HepG2 (cell line): ENCODE data around the gene NSUN2. TPM values are rescaled to one million over a fixed set of nuclear protein-coding genes. Genes with fewer than 3 reads are reported as not detected.

Experiments used
- FOXA1 ChIP-seq, 2 experiments: fragments of 450-650 bp in 1 of 2; sonication (generic) in 1 of 2; formaldehyde crosslinking in 1 of 2; IDR thresholded peaks; 2 replicates each; pipeline versions ENCODE4 v1.4.0 to v1.6.1; 2016 to 2020; ENCODE audit warnings: missing genetic modification reagents in 1 of 2
- MIER3 ChIP-seq: IDR thresholded peaks from 2 replicates; pipeline ENCODE4 v1.6.1; 2016; ENCODE audit warnings: missing compliant biosample characterization, borderline replicate concordance
- NFE2 ChIP-seq: sonication (generic); formaldehyde crosslinking; IDR thresholded peaks from 2 replicates; pipeline ENCODE4 v1.4.0; 2020; ENCODE audit warnings: missing genetic modification reagents
- STAG1 ChIP-seq: sonication (generic); formaldehyde crosslinking; IDR thresholded peaks from 2 replicates; pipeline ENCODE4 v1.4.0; 2020; ENCODE audit warnings: missing genetic modification reagents
- ZNF891 ChIP-seq: sonication (generic); formaldehyde crosslinking; IDR thresholded peaks from 2 replicates; pipeline ENCODE4 v1.5.0; 2020; ENCODE audit warnings: mild to moderate bottlenecking, missing genetic modification reagents
- polyA plus RNA-seq, 8 experiments: library from polyadenylated mRNA; depleted of rRNA in 3 of 8; stranded (reverse) in 7 of 8; unstranded in 1 of 8; fragments of >200 nt; fragmentation: Illumina TruSeq in 4 of 8; extraction: Trizol in 4 of 8; gene quantifications; 2 replicates each; pipeline versions ENCODE4 v1.2.1 to v1.2.3, GENCODE V29; 2011 to 2016; ENCODE audit warnings: low read depth in 4 of 8, missing spikeins in 1 of 8, mixed read lengths in 1 of 8; ENCODE audit not compliant: insufficient read depth in 1 of 8
- total RNA-seq, 5 experiments: library from RNA; depleted of rRNA; stranded (reverse); fragments of >200 nt; fragmentation: Illumina TruSeq; extraction: Trizol; gene quantifications; 2 replicates each; pipeline ENCODE4 v1.2.3, GENCODE V29; 2016; ENCODE audit warnings: low read depth in 1 of 5
- TF ChIP-seq, protein P1 (sequence below): sonication (generic); formaldehyde crosslinking; IDR thresholded peaks from 2 replicates; pipeline ENCODE4 v1.5.0; 2020; ENCODE audit warnings: mild to moderate bottlenecking, missing genetic modification reagents, borderline replicate concordance
- TF ChIP-seq, protein P2 (sequence below): sonication (generic); formaldehyde crosslinking; IDR thresholded peaks from 2 replicates; pipeline ENCODE4 v1.4.0; 2020; ENCODE audit warnings: mild to moderate bottlenecking, missing genetic modification reagents, borderline replicate concordance
- TF ChIP-seq, protein P3 (sequence below): sonication (generic); formaldehyde crosslinking; IDR thresholded peaks from 2 replicates; pipeline ENCODE4 v1.5.1; 2020; ENCODE audit warnings: mild to moderate bottlenecking, missing genetic modification reagents, borderline replicate concordance

The NSUN2 gene
- total and polyA plus RNA-seq, 2 of the 13 experiments (the other 11 are each of a cell fraction or from before 2014, with no cell fraction given) = 51.7 to 69.1 TPM

DNA sequence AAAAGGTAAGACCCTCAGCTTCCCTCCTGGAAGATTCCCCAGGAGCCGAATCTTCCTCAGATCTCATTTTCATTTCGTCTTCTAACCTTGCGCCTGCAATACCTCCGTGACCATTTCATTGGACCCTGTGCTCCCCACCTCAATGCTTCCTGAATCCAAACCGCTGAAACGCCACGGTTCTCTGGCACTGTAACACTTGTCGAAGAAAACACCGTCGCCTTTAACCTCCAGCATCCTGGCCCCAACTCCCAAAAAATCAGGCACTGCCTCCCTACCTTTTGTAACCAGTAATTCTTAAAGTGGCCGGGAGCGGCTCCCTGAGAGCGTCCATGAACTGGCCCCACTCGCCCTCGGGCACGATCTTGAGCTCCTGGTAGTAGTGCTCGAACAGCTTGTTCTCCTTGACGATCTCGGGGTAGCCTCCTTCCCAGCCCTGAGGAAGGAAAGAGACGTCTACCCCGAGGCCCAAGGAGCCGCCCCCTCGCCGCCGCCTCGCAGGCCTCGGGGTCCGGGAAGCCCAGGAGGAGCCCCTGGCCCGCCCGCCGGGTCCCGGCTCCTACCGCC lies 438 bp downstream of the NSUN2 start (continued):
- TF ChIP-seq, protein P1, sequence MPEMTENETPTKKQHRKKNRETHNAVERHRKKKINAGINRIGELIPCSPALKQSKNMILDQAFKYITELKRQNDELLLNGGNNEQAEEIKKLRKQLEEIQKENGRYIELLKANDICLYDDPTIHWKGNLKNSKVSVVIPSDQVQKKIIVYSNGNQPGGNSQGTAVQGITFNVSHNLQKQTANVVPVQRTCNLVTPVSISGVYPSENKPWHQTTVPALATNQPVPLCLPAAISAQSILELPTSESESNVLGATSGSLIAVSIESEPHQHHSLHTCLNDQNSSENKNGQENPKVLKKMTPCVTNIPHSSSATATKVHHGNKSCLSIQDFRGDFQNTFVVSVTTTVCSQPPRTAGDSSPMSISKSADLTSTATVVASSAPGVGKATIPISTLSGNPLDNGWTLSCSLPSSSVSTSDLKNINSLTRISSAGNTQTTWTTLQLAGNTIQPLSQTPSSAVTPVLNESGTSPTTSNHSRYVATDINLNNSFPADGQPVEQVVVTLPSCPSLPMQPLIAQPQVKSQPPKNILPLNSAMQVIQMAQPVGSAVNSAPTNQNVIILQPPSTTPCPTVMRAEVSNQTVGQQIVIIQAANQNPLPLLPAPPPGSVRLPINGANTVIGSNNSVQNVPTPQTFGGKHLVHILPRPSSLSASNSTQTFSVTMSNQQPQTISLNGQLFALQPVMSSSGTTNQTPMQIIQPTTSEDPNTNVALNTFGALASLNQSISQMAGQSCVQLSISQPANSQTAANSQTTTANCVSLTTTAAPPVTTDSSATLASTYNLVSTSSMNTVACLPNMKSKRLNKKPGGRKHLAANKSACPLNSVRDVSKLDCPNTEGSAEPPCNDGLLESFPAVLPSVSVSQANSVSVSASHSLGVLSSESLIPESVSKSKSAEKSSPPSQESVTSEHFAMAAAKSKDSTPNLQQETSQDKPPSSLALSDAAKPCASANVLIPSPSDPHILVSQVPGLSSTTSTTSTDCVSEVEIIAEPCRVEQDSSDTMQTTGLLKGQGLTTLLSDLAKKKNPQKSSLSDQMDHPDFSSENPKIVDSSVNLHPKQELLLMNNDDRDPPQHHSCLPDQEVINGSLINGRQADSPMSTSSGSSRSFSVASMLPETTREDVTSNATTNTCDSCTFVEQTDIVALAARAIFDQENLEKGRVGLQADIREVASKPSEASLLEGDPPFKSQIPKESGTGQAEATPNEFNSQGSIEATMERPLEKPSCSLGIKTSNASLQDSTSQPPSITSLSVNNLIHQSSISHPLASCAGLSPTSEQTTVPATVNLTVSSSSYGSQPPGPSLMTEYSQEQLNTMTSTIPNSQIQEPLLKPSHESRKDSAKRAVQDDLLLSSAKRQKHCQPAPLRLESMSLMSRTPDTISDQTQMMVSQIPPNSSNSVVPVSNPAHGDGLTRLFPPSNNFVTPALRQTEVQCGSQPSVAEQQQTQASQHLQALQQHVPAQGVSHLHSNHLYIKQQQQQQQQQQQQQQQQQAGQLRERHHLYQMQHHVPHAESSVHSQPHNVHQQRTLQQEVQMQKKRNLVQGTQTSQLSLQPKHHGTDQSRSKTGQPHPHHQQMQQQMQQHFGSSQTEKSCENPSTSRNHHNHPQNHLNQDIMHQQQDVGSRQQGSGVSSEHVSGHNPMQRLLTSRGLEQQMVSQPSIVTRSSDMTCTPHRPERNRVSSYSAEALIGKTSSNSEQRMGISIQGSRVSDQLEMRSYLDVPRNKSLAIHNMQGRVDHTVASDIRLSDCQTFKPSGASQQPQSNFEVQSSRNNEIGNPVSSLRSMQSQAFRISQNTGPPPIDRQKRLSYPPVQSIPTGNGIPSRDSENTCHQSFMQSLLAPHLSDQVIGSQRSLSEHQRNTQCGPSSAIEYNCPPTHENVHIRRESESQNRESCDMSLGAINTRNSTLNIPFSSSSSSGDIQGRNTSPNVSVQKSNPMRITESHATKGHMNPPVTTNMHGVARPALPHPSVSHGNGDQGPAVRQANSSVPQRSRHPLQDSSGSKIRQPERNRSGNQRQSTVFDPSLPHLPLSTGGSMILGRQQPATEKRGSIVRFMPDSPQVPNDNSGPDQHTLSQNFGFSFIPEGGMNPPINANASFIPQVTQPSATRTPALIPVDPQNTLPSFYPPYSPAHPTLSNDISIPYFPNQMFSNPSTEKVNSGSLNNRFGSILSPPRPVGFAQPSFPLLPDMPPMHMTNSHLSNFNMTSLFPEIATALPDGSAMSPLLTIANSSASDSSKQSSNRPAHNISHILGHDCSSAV (CRISPR knock-in tag) = no peak
- no peak for TF ChIP-seq NFE2
- TF ChIP-seq, protein P2, sequence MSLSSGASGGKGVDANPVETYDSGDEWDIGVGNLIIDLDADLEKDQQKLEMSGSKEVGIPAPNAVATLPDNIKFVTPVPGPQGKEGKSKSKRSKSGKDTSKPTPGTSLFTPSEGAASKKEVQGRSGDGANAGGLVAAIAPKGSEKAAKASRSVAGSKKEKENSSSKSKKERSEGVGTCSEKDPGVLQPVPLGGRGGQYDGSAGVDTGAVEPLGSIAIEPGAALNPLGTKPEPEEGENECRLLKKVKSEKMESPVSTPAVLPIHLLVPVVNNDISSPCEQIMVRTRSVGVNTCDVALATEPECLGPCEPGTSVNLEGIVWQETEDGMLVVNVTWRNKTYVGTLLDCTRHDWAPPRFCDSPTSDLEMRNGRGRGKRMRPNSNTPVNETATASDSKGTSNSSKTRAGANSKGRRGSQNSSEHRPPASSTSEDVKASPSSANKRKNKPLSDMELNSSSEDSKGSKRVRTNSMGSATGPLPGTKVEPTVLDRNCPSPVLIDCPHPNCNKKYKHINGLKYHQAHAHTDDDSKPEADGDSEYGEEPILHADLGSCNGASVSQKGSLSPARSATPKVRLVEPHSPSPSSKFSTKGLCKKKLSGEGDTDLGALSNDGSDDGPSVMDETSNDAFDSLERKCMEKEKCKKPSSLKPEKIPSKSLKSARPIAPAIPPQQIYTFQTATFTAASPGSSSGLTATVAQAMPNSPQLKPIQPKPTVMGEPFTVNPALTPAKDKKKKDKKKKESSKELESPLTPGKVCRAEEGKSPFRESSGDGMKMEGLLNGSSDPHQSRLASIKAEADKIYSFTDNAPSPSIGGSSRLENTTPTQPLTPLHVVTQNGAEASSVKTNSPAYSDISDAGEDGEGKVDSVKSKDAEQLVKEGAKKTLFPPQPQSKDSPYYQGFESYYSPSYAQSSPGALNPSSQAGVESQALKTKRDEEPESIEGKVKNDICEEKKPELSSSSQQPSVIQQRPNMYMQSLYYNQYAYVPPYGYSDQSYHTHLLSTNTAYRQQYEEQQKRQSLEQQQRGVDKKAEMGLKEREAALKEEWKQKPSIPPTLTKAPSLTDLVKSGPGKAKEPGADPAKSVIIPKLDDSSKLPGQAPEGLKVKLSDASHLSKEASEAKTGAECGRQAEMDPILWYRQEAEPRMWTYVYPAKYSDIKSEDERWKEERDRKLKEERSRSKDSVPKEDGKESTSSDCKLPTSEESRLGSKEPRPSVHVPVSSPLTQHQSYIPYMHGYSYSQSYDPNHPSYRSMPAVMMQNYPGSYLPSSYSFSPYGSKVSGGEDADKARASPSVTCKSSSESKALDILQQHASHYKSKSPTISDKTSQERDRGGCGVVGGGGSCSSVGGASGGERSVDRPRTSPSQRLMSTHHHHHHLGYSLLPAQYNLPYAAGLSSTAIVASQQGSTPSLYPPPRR (CRISPR knock-in tag) = 0 out of 2 replicates have a peak, but pooled peaks have one; percentile 15
- 0 out of 2 replicates have a peak, but pooled peaks have one; percentile 6 for TF ChIP-seq STAG1 (CRISPR knock-in tag)
- TF ChIP-seq, protein P3, sequence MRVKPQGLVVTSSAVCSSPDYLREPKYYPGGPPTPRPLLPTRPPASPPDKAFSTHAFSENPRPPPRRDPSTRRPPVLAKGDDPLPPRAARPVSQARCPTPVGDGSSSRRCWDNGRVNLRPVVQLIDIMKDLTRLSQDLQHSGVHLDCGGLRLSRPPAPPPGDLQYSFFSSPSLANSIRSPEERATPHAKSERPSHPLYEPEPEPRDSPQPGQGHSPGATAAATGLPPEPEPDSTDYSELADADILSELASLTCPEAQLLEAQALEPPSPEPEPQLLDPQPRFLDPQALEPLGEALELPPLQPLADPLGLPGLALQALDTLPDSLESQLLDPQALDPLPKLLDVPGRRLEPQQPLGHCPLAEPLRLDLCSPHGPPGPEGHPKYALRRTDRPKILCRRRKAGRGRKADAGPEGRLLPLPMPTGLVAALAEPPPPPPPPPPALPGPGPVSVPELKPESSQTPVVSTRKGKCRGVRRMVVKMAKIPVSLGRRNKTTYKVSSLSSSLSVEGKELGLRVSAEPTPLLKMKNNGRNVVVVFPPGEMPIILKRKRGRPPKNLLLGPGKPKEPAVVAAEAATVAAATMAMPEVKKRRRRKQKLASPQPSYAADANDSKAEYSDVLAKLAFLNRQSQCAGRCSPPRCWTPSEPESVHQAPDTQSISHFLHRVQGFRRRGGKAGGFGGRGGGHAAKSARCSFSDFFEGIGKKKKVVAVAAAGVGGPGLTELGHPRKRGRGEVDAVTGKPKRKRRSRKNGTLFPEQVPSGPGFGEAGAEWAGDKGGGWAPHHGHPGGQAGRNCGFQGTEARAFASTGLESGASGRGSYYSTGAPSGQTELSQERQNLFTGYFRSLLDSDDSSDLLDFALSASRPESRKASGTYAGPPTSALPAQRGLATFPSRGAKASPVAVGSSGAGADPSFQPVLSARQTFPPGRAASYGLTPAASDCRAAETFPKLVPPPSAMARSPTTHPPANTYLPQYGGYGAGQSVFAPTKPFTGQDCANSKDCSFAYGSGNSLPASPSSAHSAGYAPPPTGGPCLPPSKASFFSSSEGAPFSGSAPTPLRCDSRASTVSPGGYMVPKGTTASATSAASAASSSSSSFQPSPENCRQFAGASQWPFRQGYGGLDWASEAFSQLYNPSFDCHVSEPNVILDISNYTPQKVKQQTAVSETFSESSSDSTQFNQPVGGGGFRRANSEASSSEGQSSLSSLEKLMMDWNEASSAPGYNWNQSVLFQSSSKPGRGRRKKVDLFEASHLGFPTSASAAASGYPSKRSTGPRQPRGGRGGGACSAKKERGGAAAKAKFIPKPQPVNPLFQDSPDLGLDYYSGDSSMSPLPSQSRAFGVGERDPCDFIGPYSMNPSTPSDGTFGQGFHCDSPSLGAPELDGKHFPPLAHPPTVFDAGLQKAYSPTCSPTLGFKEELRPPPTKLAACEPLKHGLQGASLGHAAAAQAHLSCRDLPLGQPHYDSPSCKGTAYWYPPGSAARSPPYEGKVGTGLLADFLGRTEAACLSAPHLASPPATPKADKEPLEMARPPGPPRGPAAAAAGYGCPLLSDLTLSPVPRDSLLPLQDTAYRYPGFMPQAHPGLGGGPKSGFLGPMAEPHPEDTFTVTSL (CRISPR knock-in tag) = no peak
- TF ChIP-seq MIER3 (CRISPR knock-in tag) = no peak
- no peak for TF ChIP-seq ZNF891 (CRISPR knock-in tag)
- no peak for TF ChIP-seq FOXA1 (IDR thresholded peaks at IDR 0.05)
- no peak for TF ChIP-seq FOXA1 (CRISPR knock-in tag; IDR thresholded peaks at IDR 0.05)
